Pulmonary artery endothelial cell (primary cell): ENCODE measurements around the gene MGAT4C. TPM values are rescaled to one million over a fixed set of nuclear protein-coding genes. Genes with fewer than 3 reads are reported as not detected.
A peak's percentile ranks its signal among the peaks of the same experiment; 100 is the strongest.

Source experiments
- DNase-seq: peaks from one replicate; pipeline ENCODE4 v3.0.0-alpha.2; 2011; ENCODE audit warnings: low read depth, low spot score
- total RNA-seq: library from RNA; depleted of rRNA; stranded (reverse); fragments of >200 nt; gene quantifications from 2 replicates; pipeline ENCODE4 v1.2.3, GENCODE V29; 2014

The MGAT4C gene
- total RNA-seq, 1 donor from 2014 or later, result under 0.01 TPM

GRCh38 chr12:85979641-85980040 is 276.6 kb downstream of the MGAT4C start:
- no peak for DNase-seq

- peak; percentile 5 for DNase-seq
Observed at GRCh38 chr12:85975716-85976115, 280.5 kb downstream of the MGAT4C start.

- no peak for DNase-seq
Observed at GRCh38 chr12:85971800-85972199, 284.4 kb downstream of the MGAT4C start.

- no peak for DNase-seq
Observed at GRCh38 chr12:85968606-85969005, 287.6 kb downstream of the MGAT4C start.

- DNase-seq, result no peak
Observed at GRCh38 chr12:85963326-85963725, 292.9 kb downstream of the MGAT4C start.

GRCh38 chr12:85956081-85956480 is 300.1 kb downstream of the MGAT4C start:
- DNase-seq, result no peak

- DNase-seq, result no peak
Observed at GRCh38 chr12:85955127-85955526, 301.1 kb downstream of the MGAT4C start.

- no peak for DNase-seq
Observed at GRCh38 chr12:85951823-85952222, 304.4 kb downstream of the MGAT4C start.

- no peak for DNase-seq
Observed at GRCh38 chr12:85949253-85949652, 306.9 kb downstream of the MGAT4C start.

GRCh38 chr12:85948340-85948739 is 307.9 kb downstream of the MGAT4C start:
- DNase-seq, result no peak

GRCh38 chr12:85947286-85947685 is 308.9 kb downstream of the MGAT4C start:
- DNase-seq, result no peak

GRCh38 chr12:85946375-85946774 is 309.8 kb downstream of the MGAT4C start:
- no peak for DNase-seq

- no peak for DNase-seq
Observed at GRCh38 chr12:85927166-85927565, 329.0 kb downstream of the MGAT4C start.

GRCh38 chr12:85923767-85924331 is 332.3 kb downstream of the MGAT4C start:
- peak; percentile 4 for DNase-seq

GRCh38 chr12:85920324-85920947 is 335.8 kb downstream of the MGAT4C start:
- no peak for DNase-seq
